Measurements from ENCODE around the gene SLC10A1.

GRCh38 chr14:69812711-69813110 is 15.7 kb upstream of the SLC10A1 start:
- no peak for TF ChIP-seq TAF1 (IDR thresholded peaks at IDR 0.05; ENCODE audit: borderline replicate concordance, low read depth, low read length)
- TF ChIP-seq POLR2A (IDR thresholded peaks at IDR 0.05; ENCODE audit: low read depth, low read length), result no peak
